G401 (cell line): ENCODE results near the gene KRTCAP3. TPM values are rescaled to one million over a fixed set of nuclear protein-coding genes. Genes with fewer than 3 reads are reported as not detected.

Source experiments
- DNase-seq: peaks from one replicate; pipeline ENCODE4 v3.0.0-alpha.2; 2015; ENCODE audit warnings: low spot score
- in situ Hi-C: cut with HindIII; loops from 2 replicates; pipeline ENCODE4 v1.10.0; 2016; ENCODE audit warnings: low sequenced_read_pairs, mixed read lengths
- total RNA-seq: library from RNA; depleted of rRNA; stranded (reverse); fragments of >200 nt; shearing (Covaris generic); gene quantifications from 2 replicates; pipeline ENCODE4 v1.2.3, GENCODE V29; 2014

Gene KRTCAP3
- total RNA-seq, 1 experiment from 2014 or later, result not detected

- in situ Hi-C loops, result no loop called here
These were observed 10.8 kb upstream of the KRTCAP3 start for GRCh38 chr2:27431395-27431794.

GRCh38 chr2:27435628-27436027 is 6.6 kb upstream of the KRTCAP3 start:
- no peak for DNase-seq
- in situ Hi-C loops, result no loop called here

More at GRCh38 chr2:27431395-27431794, 10.8 kb upstream of the KRTCAP3 start:
- no peak for DNase-seq

- in situ Hi-C loops, result no loop called here
- no peak for DNase-seq
These were observed 805 bp upstream of the KRTCAP3 start for GRCh38 chr2:27441226-27441926.

GRCh38 chr2:27442920-27443282 is 720 bp downstream of the KRTCAP3 start:
- in situ Hi-C loops, result no loop called here
- DNase-seq, result peak; percentile 3

- in situ Hi-C loops, result no loop called here
- DNase-seq, result no peak
These were observed 3.0 kb downstream of the KRTCAP3 start for GRCh38 chr2:27445155-27445554.

- in situ Hi-C loops, result no loop called here
- DNase-seq, result no peak
These were observed 3.4 kb downstream of the KRTCAP3 start for GRCh38 chr2:27445615-27446014.

- DNase-seq, result no peak
- in situ Hi-C loops, result no loop called here
These were observed 3.9 kb downstream of the KRTCAP3 start for GRCh38 chr2:27446057-27446456.

- in situ Hi-C loops, result no loop called here
- no peak for DNase-seq
These were observed 6.2 kb downstream of the KRTCAP3 start for GRCh38 chr2:27448381-27448780.

GRCh38 chr2:27451095-27451494 is 8.9 kb downstream of the KRTCAP3 start:
- DNase-seq, result no peak
- in situ Hi-C loops, result loop anchor here (10.0 kb wide), 1 partner anchor 174 kb away; the partner anchor contains the start of genes CCDC121 and GPN1

- in situ Hi-C loops, result loop anchor here (10.0 kb wide), 1 partner anchor 171 kb away; the partner anchor contains the start of genes CCDC121 and GPN1
- no peak for DNase-seq
These were observed 11.8 kb downstream of the KRTCAP3 start for GRCh38 chr2:27453968-27454367.

- in situ Hi-C loops, result no loop called here
- peak; percentile 86 for DNase-seq
These were observed 18.9 kb downstream of the KRTCAP3 start for GRCh38 chr2:27461118-27461517.

GRCh38 chr2:27464443-27464842 is 22.3 kb downstream of the KRTCAP3 start:
- in situ Hi-C loops, result no loop called here
- DNase-seq, result no peak

GRCh38 chr2:27471961-27472360 is 29.8 kb downstream of the KRTCAP3 start:
- in situ Hi-C loops, result no loop called here

GRCh38 chr2:27485496-27485895 is 43.3 kb downstream of the KRTCAP3 start:
- in situ Hi-C loops, result no loop called here
- DNase-seq, result no peak

More at GRCh38 chr2:27471961-27472360, 29.8 kb downstream of the KRTCAP3 start:
- no peak for DNase-seq

GRCh38 chr2:27489118-27489497 is 46.9 kb downstream of the KRTCAP3 start:
- DNase-seq, result no peak
- in situ Hi-C loops, result no loop called here

GRCh38 chr2:27489498-27490397 is 47.6 kb downstream of the KRTCAP3 start, which contains the start of gene IFT172:
Gene IFT172 (minus strand): TSS chr2:27489743. CDS start chr2:27489653, 90 bp downstream.
- DNase-seq, result peak; percentile 100
- in situ Hi-C loops, result no loop called here

GRCh38 chr2:27492557-27492956 is 50.4 kb downstream of the KRTCAP3 start:
- in situ Hi-C loops, result no loop called here
- DNase-seq, result no peak

GRCh38 chr2:27493948-27494283 is 51.7 kb downstream of the KRTCAP3 start:
- in situ Hi-C loops, result no loop called here
- DNase-seq, result no peak
